Tibial nerve (tissue), 4 donors: Measurements from ENCODE around the gene GNG7. TPM values are rescaled to one million over a fixed set of nuclear protein-coding genes. Genes with fewer than 3 reads are reported as not detected.
"Not testable (repeated sequence)": the region's sequence is repeated elsewhere in the genome, so short reads cannot be mapped to it uniquely, and the experiment has no call there.

Source experiments
- DNase-seq, 2 donors: peaks; one replicate each; pipeline ENCODE4 v3.0.0-alpha.2; 2019; ENCODE audit warnings: low spot score in 2 of 2
- H3K27ac ChIP-seq, 4 donors: fragments of 200-600 bp; sonication (generic) in 3 of 4; one replicate each; pipeline ENCODE4 v1.5.1; 2017 to 2019; ENCODE audit warnings: mild to moderate bottlenecking in 1 of 4
- H3K27me3 ChIP-seq, 2 donors: fragments of 200-600 bp; sonication (generic) in 1 of 2; one replicate each; pipeline versions ENCODE4 v1.5.1 to v1.6.0; 2017 to 2019
- H3K36me3 ChIP-seq, 3 donors: fragments of 200-600 bp; sonication (generic); one replicate each; pipeline ENCODE4 v1.5.1; 2018 to 2019
- H3K4me1 ChIP-seq, 4 donors: fragments of 200-600 bp; sonication (generic) in 3 of 4; one replicate each; pipeline ENCODE4 v1.5.1; 2017 to 2019
- H3K4me3 ChIP-seq, 4 donors: fragments of 200-600 bp; sonication (generic) in 3 of 4; one replicate each; pipeline ENCODE4 v1.5.1; 2017 to 2019; ENCODE audit warnings: mild to moderate bottlenecking in 1 of 4, moderate library complexity in 1 of 4
- H3K9me3 ChIP-seq, 4 donors: fragments of 200-600 bp; sonication (generic) in 3 of 4; one replicate each; pipeline ENCODE4 v1.5.1; 2017 to 2019
- CTCF ChIP-seq, 5 experiments: fragments of 200-600 bp in 3 of 5; fragments of 450-650 bp in 2 of 5; sonication (generic) in 3 of 5; IDR thresholded peaks; one replicate each; pipeline ENCODE4 v1.5.1; 2016 to 2019; ENCODE audit warnings: antibody characterized with exemption in 5 of 5, mild to moderate bottlenecking in 3 of 5, moderate library complexity in 2 of 5
- EP300 ChIP-seq, 2 donors: sonication (generic); formaldehyde crosslinking; IDR thresholded peaks; one replicate each; pipeline ENCODE4 v1.6.1; 2017; ENCODE audit warnings: antibody characterized with exemption in 2 of 2, mild to moderate bottlenecking in 1 of 2
- POLR2A ChIP-seq, 2 donors: fragments of 450-650 bp; IDR thresholded peaks; one replicate each; pipeline ENCODE4 v1.6.1; 2017; ENCODE audit warnings: antibody characterized with exemption in 2 of 2, mild to moderate bottlenecking in 2 of 2, moderate library complexity in 2 of 2
- WGBS, 2 donors: methylation state at CpG; one replicate each; pipeline ENCODE4 v1.1.5; 2018; 5-methylcytosine and 5-hydroxymethylcytosine counted together
- total RNA-seq, 4 donors: library from RNA; depleted of rRNA; stranded (reverse); fragments of >200 nt; gene quantifications; one replicate each; pipeline ENCODE4 v1.1.0, GENCODE V29; 2016

Gene GNG7
- total RNA-seq, 4 donors from 2014 or later, result 2.6 to 5.3 (median 3.5) TPM

GRCh38 chr19:2548966-2549365 lies 153.5 kb downstream of the GNG7 start:
- WGBS, 2 donors, result 91 to 94% methylated on average over 11 of the region's 11 CpGs
- peak overlapping the region in 3 of 4 donors; percentile 70 to 92 (median 92) for H3K27ac ChIP-seq
- peaks cover 2 to 74% (median 38%) of the 10 kb centered on the region in 4 donors for H3K4me1 ChIP-seq
- DNase-seq, result no peak
- no peaks in the 10 kb centered on the region for H3K27me3 ChIP-seq
- no peaks in the 10 kb centered on the region for H3K9me3 ChIP-seq
- H3K36me3 ChIP-seq, result no peaks in the 10 kb centered on the region
- H3K4me3 ChIP-seq, result no peak overlapping the region
- no peak for TF ChIP-seq EP300 (IDR thresholded peaks at IDR 0.05)
- TF ChIP-seq POLR2A (IDR thresholded peaks at IDR 0.05), result no peak
- no peak for TF ChIP-seq CTCF (IDR thresholded peaks at IDR 0.05)

GRCh38 chr19:2547721-2548120 lies 154.8 kb downstream of the GNG7 start:
- H3K9me3 ChIP-seq, result no peaks in the 10 kb centered on the region
- H3K4me1 ChIP-seq, result peaks cover 2 to 86% (median 50%) of the 10 kb centered on the region in 4 donors
- WGBS, 2 donors, result 80 to 94% methylated on average over 5 to 8 of the region's 9 CpGs
- no peaks in the 10 kb centered on the region for H3K27me3 ChIP-seq
- TF ChIP-seq POLR2A (IDR thresholded peaks at IDR 0.05) (no peak), CTCF (IDR thresholded peaks at IDR 0.05) (no peak), EP300 (IDR thresholded peaks at IDR 0.05) (no peak)
- DNase-seq, result no peak
- H3K27ac ChIP-seq, result peak overlapping the region; percentile 82 to 95 (median 90)
- H3K4me3 ChIP-seq, result no peak overlapping the region
- H3K36me3 ChIP-seq, result no peaks in the 10 kb centered on the region

GRCh38 chr19:2547033-2547680 lies 155.3 kb downstream of the GNG7 start:
- Histone ChIP-seq H3K4me3 (no peak overlapping the region), H3K4me1 (peaks cover 2 to 86% (median 54%) of the 10 kb centered on the region in 4 donors), H3K9me3 (no peaks in the 10 kb centered on the region), H3K36me3 (no peaks in the 10 kb centered on the region), H3K27ac (peak overlapping the region; percentile 82 to 95 (median 90)), H3K27me3 (no peaks in the 10 kb centered on the region)
- 86 to 88% methylated on average over 15 of the region's 15 CpGs for WGBS, 2 donors
- DNase-seq, result no peak
- TF ChIP-seq POLR2A (IDR thresholded peaks at IDR 0.05) (no peak), EP300 (IDR thresholded peaks at IDR 0.05) (no peak), CTCF (IDR thresholded peaks at IDR 0.05) (no peak)

- H3K36me3 ChIP-seq, result no peaks in the 10 kb centered on the region
- peaks cover 2 to 92% (median 59%) of the 10 kb centered on the region in 4 donors for H3K4me1 ChIP-seq
- peak overlapping the region in 1 of 4 donors; percentile 27 for H3K4me3 ChIP-seq
- no peaks in the 10 kb centered on the region for H3K9me3 ChIP-seq
- no peaks in the 10 kb centered on the region for H3K27me3 ChIP-seq
- peak overlapping the region; percentile 82 to 95 (median 90) for H3K27ac ChIP-seq
- peak; percentile 67 to 70 for DNase-seq
- TF ChIP-seq POLR2A (IDR thresholded peaks at IDR 0.05) (peak in 1 of 2 donors; percentile 22), EP300 (IDR thresholded peaks at IDR 0.05) (peak; percentile 78 to 90), CTCF (IDR thresholded peaks at IDR 0.05) (peak in 1 of 5 experiments; percentile 11)
- WGBS, 2 donors, result 37% methylated on average over 40 to 44 of the region's 50 CpGs
Measured at GRCh38 chr19:2546128-2547032, 156.1 kb downstream of the GNG7 start.

- not testable (repeated sequence) for H3K9me3 ChIP-seq, H3K27me3 ChIP-seq, H3K4me3 ChIP-seq, DNase-seq, H3K36me3 ChIP-seq
- H3K27ac ChIP-seq, result peak overlapping the region; percentile 82 to 95 (median 90)
- peaks cover 2 to 92% (median 67%) of the 10 kb centered on the region in 4 donors for H3K4me1 ChIP-seq
- WGBS, 2 donors, result 87 to 90% methylated on average over 20 of the region's 20 CpGs
Measured at GRCh38 chr19:2545416-2546127, 156.9 kb downstream of the GNG7 start.
